ENCODE results near the gene OR2A5. TPM values are rescaled to one million over a fixed set of nuclear protein-coding genes. Genes with fewer than 3 reads are reported as not detected.

Gene OR2A5
- total and polyA plus RNA-seq, 2 of the 8 experiments (the other 6 are each of a cell fraction or from before 2014, with no cell fraction given), result not detected

- TF ChIP-seq CBX8 (IDR thresholded peaks at IDR 0.05; ENCODE audit: borderline replicate concordance, low read depth, low read length), result no peak
- TF ChIP-seq SIRT6 (IDR thresholded peaks at IDR 0.05; ENCODE audit: low read length), result no peak
- TF ChIP-seq NRF1 (IDR thresholded peaks at IDR 0.05; ENCODE audit: low read depth, low read length), result no peak
- no peak for TF ChIP-seq ASH2L (IDR thresholded peaks at IDR 0.05; ENCODE audit: low read length)
- no peak overlapping the region for H2AFZ ChIP-seq (ENCODE audit: low read length)
- no peak overlapping the region for H3K9ac ChIP-seq (replicated peaks in 1 of 4; ENCODE audit: extremely low read depth in 1 of 4, low read depth in 3 of 4, low read length in 3 of 4)
- FAIRE-seq (no peak), DNase-seq (ENCODE audit: low read depth in 1 of 2, low spot score in 2 of 2) (peak in 1 of 2 experiments; percentile 2)
- H3K56ac ChIP-seq (replicated peaks; ENCODE audit: insufficient read length, low read depth, low read length), result no peak overlapping the region
- no peaks in the 10 kb centered on the region for H3K23me2 ChIP-seq (ENCODE audit: low read depth, low read length)
- ChIA-PET POLR2A (ENCODE audit: partially characterized antibody) (interaction anchor here (1.3 kb wide), 1 partner anchor 108 kb away, joined by 3 read pairs; no protein-coding TSS in a partner anchor), CTCF (ENCODE audit: partially characterized antibody) (interaction anchor here (1.0 to 1.6 kb wide), 3 partner anchors 11 to 86 kb away, joined by 3 to 4 read pairs (median 4); no protein-coding TSS in a partner anchor)
- no peaks in the 10 kb centered on the region for H3K27me3 ChIP-seq (replicated peaks in 1 of 4; ENCODE audit: control insufficient read depth in 3 of 4, extremely low read depth in 1 of 4, insufficient read depth in 3 of 4, low read length in 3 of 4)
- no peaks in the 10 kb centered on the region for H4K20me1 ChIP-seq (replicated peaks in 1 of 2; ENCODE audit: control insufficient read depth in 1 of 2, insufficient read depth in 2 of 2, low read length in 2 of 2)
- H2BK120ac ChIP-seq (replicated peaks; ENCODE audit: low read depth, low read length), result no peak overlapping the region
- no peak overlapping the region for H3K4me2 ChIP-seq (ENCODE audit: insufficient read depth in 1 of 2, low read depth in 2 of 2, low read length in 2 of 2)
- H2BK20ac ChIP-seq (ENCODE audit: low read length), result no peak overlapping the region
- H2BK12ac ChIP-seq (ENCODE audit: low read depth, low read length), result no peak overlapping the region
- H3K9me3 ChIP-seq (ENCODE audit: insufficient read depth in 2 of 2, low read depth in 1 of 2, low read length in 1 of 2), result no peaks in the 10 kb centered on the region
- no peak overlapping the region for H4K8ac ChIP-seq (ENCODE audit: extremely low read depth, insufficient read depth, low read length)
- H2BK15ac ChIP-seq (ENCODE audit: low read length), result no peak overlapping the region
- no peak overlapping the region for H2BK5ac ChIP-seq (ENCODE audit: low read depth, low read length)
- H3K79me1 ChIP-seq (ENCODE audit: low read depth, low read length), result no peaks in the 10 kb centered on the region
- H3K79me2 ChIP-seq (ENCODE audit: control insufficient read depth in 1 of 2, insufficient read depth in 2 of 2, low read length in 2 of 2), result no peaks in the 10 kb centered on the region
- H3K4ac ChIP-seq (replicated peaks; ENCODE audit: insufficient read length, low read depth, low read length), result no peak overlapping the region
- H3K23ac ChIP-seq (ENCODE audit: insufficient read length), result no peak overlapping the region
- H3K27ac ChIP-seq (ENCODE audit: low read depth, low read length), result no peak overlapping the region
- 82% methylated on average over 2 of the region's 2 CpGs; no CpG with 5 or more reads in 1 of the 2 experiments for WGBS, 2 experiments (ENCODE audit: extremely low coverage in 1 of 2, insufficient coverage in 1 of 2, insufficient read length in 1 of 2, insufficient replicate concordance in 2 of 2, low coverage in 1 of 2, low lambda C conversion rate in 2 of 2, missing lambda C conversion rate in 1 of 2)
- H4K91ac ChIP-seq (replicated peaks; ENCODE audit: insufficient read length, low read length), result no peak overlapping the region
- H3K14ac ChIP-seq (ENCODE audit: insufficient read length), result no peak overlapping the region
- no peaks in the 10 kb centered on the region; a peak in 1 of 7 replicates for H3K4me1 ChIP-seq (replicated peaks in 1 of 4; ENCODE audit: control insufficient read depth in 3 of 4, insufficient read depth in 4 of 4, low read length in 3 of 4)
- H3K36me3 ChIP-seq (ENCODE audit: control insufficient read depth in 2 of 4, insufficient read depth in 4 of 4, low read length in 3 of 4), result no peaks in the 10 kb centered on the region
- no peak overlapping the region for H3K18ac ChIP-seq (ENCODE audit: extremely low read depth, low read length)
- H3K4me3 ChIP-seq (ENCODE audit: extremely low read depth in 1 of 4, insufficient read depth in 2 of 4, low read depth in 3 of 4, low read length in 4 of 4), result no peak overlapping the region
- H4K5ac ChIP-seq (ENCODE audit: insufficient read length, low read depth, low read length), result no peak overlapping the region
- H2AK5ac ChIP-seq (ENCODE audit: low read depth, low read length), result no peak overlapping the region
These were observed 29.3 kb upstream of the OR2A5 start for GRCh38 chr7:144019457-144019856.

Measured in H1 (cell line).